Heart left ventricle (tissue), 16 donors: ENCODE data around the gene LGR5. TPM values are rescaled to one million over a fixed set of nuclear protein-coding genes. Genes with fewer than 3 reads are reported as not detected.

Experiments
- ATAC-seq, 4 donors: fragments of 200-7000 bp; cut with Tn5 transposase; one replicate each; pipeline ENCODE4 v1.9.1; 2020 to 2022; ENCODE audit warnings: moderate library complexity in 4 of 4, mild to moderate bottlenecking in 3 of 4, moderate number of reproducible peaks in 1 of 4
- DNase-seq, 5 donors: peaks; one replicate each; pipeline ENCODE4 v3.0.0-alpha.2; 2020
- H3K27ac ChIP-seq, 12 donors: fragments of 200-600 bp; sonication (generic) in 4 of 12; one replicate each; pipeline versions ENCODE4 v1.5.0 to v1.8.0; 2016 to 2022; ENCODE audit warnings: mild to moderate bottlenecking in 2 of 12
- H3K27me3 ChIP-seq, 9 donors: fragments of 200-600 bp; sonication (generic) in 2 of 9; one replicate each; pipeline versions ENCODE4 v1.5.1 to v1.8.0; 2016 to 2022; ENCODE audit warnings: mild to moderate bottlenecking in 3 of 9
- H3K36me3 ChIP-seq, 9 donors: fragments of 200-600 bp; sonication (generic) in 2 of 9; one replicate each; pipeline versions ENCODE4 v1.5.0 to v1.8.0; 2018 to 2022; ENCODE audit warnings: mild to moderate bottlenecking in 2 of 9
- H3K4me1 ChIP-seq, 12 donors: fragments of 200-600 bp; sonication (generic) in 4 of 12; one replicate each; pipeline versions ENCODE4 v1.5.0 to v1.8.0; 2016 to 2022; ENCODE audit warnings: mild to moderate bottlenecking in 3 of 12
- H3K4me3 ChIP-seq, 12 donors: fragments of 200-600 bp; sonication (generic) in 4 of 12; one replicate each; pipeline versions ENCODE4 v1.5.0 to v1.8.0; 2017 to 2022; ENCODE audit warnings: mild to moderate bottlenecking in 9 of 12, moderate library complexity in 4 of 12
- H3K9me3 ChIP-seq, 12 donors: fragments of 200-600 bp; sonication (generic) in 4 of 12; one replicate each; pipeline versions ENCODE4 v1.5.0 to v1.8.0; 2016 to 2022; ENCODE audit warnings: mild to moderate bottlenecking in 1 of 12
- CTCF ChIP-seq, 12 donors: fragments of 200-600 bp; sonication (generic) in 4 of 12; IDR thresholded peaks; one replicate each; pipeline versions ENCODE4 v1.5.0 to v1.8.0; 2018 to 2022; ENCODE audit warnings: antibody characterized with exemption in 12 of 12, mild to moderate bottlenecking in 5 of 12
- POLR2A ChIP-seq, 2 donors: fragments of 450-650 bp; IDR thresholded peaks; one replicate each; pipeline ENCODE4 v1.6.1; 2017; ENCODE audit warnings: antibody characterized with exemption in 2 of 2, mild to moderate bottlenecking in 2 of 2, moderate library complexity in 2 of 2
- WGBS, 4 donors: extraction: QIAGEN DNeasy Blood & Tissue Kit in 2 of 4; methylation state at CpG; one replicate each; pipeline versions ENCODE4 v1.1.5 to v1.1.7; 2013 to 2018; 5-methylcytosine and 5-hydroxymethylcytosine counted together
- intact Hi-C, 10 donors: fragments of 100-400 bp; cut with DNase I; formaldehyde crosslinking; loops; one replicate each; pipeline versions ENCODE4 v1.11.1 to v1.14.2; 2022
- polyA plus RNA-seq, 2 donors: library from polyadenylated mRNA; stranded (reverse); fragments of 200-250 nt; gene quantifications; one replicate each; pipeline ENCODE4 v1.2.3, GENCODE V29; 2013
- total RNA-seq, 9 donors: library from RNA; depleted of rRNA in 2 of 9; stranded (reverse); fragments of >200 nt in 2 of 9; fragmentation: NEBNext Ultra II Directional in 3 of 9; extraction: Animal tissue kit (Norgen Biotek cat#: 25700) in 3 of 9; gene quantifications; one replicate each; pipeline versions ENCODE4 v1.1.0 to v1.2.4, GENCODE V29; 2016 to 2023
- donor health status: ischemic (EF 13 %, LVEDD 7.1; RV severe dilation, severe dysfunction).
- donor health status: healthy with polysubstance abuse.
- donor health status: DM: no; HTN: yes; CAD: no.
- donor health status: DM: no; HTN: no; CAD: no.
- donor health status: ischemic (EF 25% LVEDD 6.9; RV normal size, moderate dysfunction).
- donor health status: ischemic (EF 25% LVEDD 5.7; RV mildly dilated, moderate dysfunction).
- donor health status: healthy.
- donor health status: DM: yes; HTN: yes; CAD: no.
- donor health status: ischemic (EF 35%, LVEDD 5.7; RV mildly dilated, moderate dysfunction).
- donor health status: nonischemic (EF 11% LVEDD 7.7; RV severe dilation, severe dysfunction).
- donor health status: DM: yes; HTN: yes; CAD: no.
- donor health status: PGD.
- donor health status: ischemic (EF 29% LVEDD 5.4; RV normal size, mild dysfunction).
- donor health status: nonischemic (EF 23%, LVEDD 6.1; RV moderate dilation, normal function).

The LGR5 gene
- total and polyA plus RNA-seq, 11 donors = 0.03 to 0.20 (median 0.13) TPM; not detected in 7

GRCh38 chr12:71455028-71455737 is 15.6 kb downstream of the LGR5 start:
- H3K27me3 ChIP-seq = peaks cover 0 to 39% (median 0%) of the 10 kb centered on the region in 9 donors
- no peak overlapping the region for H3K27ac ChIP-seq
- intact Hi-C loops = no loop called here
- ATAC-seq (no peak), DNase-seq (no peak)
- WGBS, 4 donors = 51 to 74% (median 65%) methylated on average over 3 of the region's 3 CpGs
- no peaks in the 10 kb centered on the region for H3K36me3 ChIP-seq
- no peak overlapping the region for H3K4me3 ChIP-seq
- no peak for TF ChIP-seq CTCF (IDR thresholded peaks at IDR 0.05)
- no peaks in the 10 kb centered on the region for H3K4me1 ChIP-seq
- H3K9me3 ChIP-seq = no peaks in the 10 kb centered on the region

GRCh38 chr12:71456316-71456715 is 16.7 kb downstream of the LGR5 start:
- H3K36me3 ChIP-seq = no peaks in the 10 kb centered on the region
- H3K27me3 ChIP-seq = peaks cover 0 to 39% (median 0%) of the 10 kb centered on the region in 9 donors
- no peaks in the 10 kb centered on the region for H3K9me3 ChIP-seq
- no peak overlapping the region for H3K4me3 ChIP-seq
- DNase-seq (no peak), ATAC-seq (no peak)
- H3K27ac ChIP-seq = no peak overlapping the region
- intact Hi-C loops = no loop called here
- 76 to 88% (median 80%) methylated on average over 2 of the region's 2 CpGs for WGBS, 4 donors
- TF ChIP-seq POLR2A (IDR thresholded peaks at IDR 0.05) (no peak), CTCF (IDR thresholded peaks at IDR 0.05) (no peak)
- H3K4me1 ChIP-seq = no peaks in the 10 kb centered on the region

- 80 to 88% (median 82%) methylated on average over 4 of the region's 4 CpGs for WGBS, 4 donors
- TF ChIP-seq POLR2A (IDR thresholded peaks at IDR 0.05) (no peak), CTCF (IDR thresholded peaks at IDR 0.05) (no peak)
- no peak overlapping the region for H3K27ac ChIP-seq
- no peak for ATAC-seq
- H3K4me3 ChIP-seq = no peak overlapping the region
- H3K27me3 ChIP-seq = peaks cover 0 to 33% (median 0%) of the 10 kb centered on the region in 9 donors
- no peaks in the 10 kb centered on the region for H3K4me1 ChIP-seq
- H3K9me3 ChIP-seq = no peaks in the 10 kb centered on the region
- H3K36me3 ChIP-seq = no peaks in the 10 kb centered on the region
- no peak for DNase-seq
- intact Hi-C loops = no loop called here
These were observed 17.4 kb downstream of the LGR5 start for GRCh38 chr12:71456990-71457389.

- no peaks in the 10 kb centered on the region for H3K36me3 ChIP-seq
- TF ChIP-seq CTCF (IDR thresholded peaks at IDR 0.05) (no peak), POLR2A (IDR thresholded peaks at IDR 0.05) (no peak)
- H3K9me3 ChIP-seq = no peaks in the 10 kb centered on the region
- intact Hi-C loops = no loop called here
- no peak overlapping the region for H3K4me3 ChIP-seq
- H3K27me3 ChIP-seq = peaks cover 0 to 6% (median 0%) of the 10 kb centered on the region in 9 donors
- ATAC-seq = no peak
- no peaks in the 10 kb centered on the region for H3K4me1 ChIP-seq
- DNase-seq = no peak
- 82 to 87% (median 86%) methylated on average over 4 of the region's 4 CpGs for WGBS, 4 donors
- no peak overlapping the region for H3K27ac ChIP-seq
These were observed 20.7 kb downstream of the LGR5 start for GRCh38 chr12:71460318-71460717.
